ENCODE results near the gene RNF223. TPM values are rescaled to one million over a fixed set of nuclear protein-coding genes. Genes with fewer than 3 reads are reported as not detected.
"Not testable (repeated sequence)": the region's sequence is repeated elsewhere in the genome, so short reads cannot be mapped to it uniquely, and the experiment has no call there.

RNF223 gene
- total RNA-seq, 1 donor from 2014 or later: not detected

- intact Hi-C loops (cut with micrococcal nuclease): no loop called here
- no peaks in the 10 kb centered on the region for H3K9me3 ChIP-seq (replicated peaks)
- H3K27me3 ChIP-seq (ENCODE audit: low read depth): peaks cover 66% of the 10 kb centered on the region
- no peak overlapping the region for H3K27ac ChIP-seq (replicated peaks)
- peaks cover 27% of the 10 kb centered on the region for H3K4me1 ChIP-seq
- no peak for TF ChIP-seq CTCF (IDR thresholded peaks at IDR 0.05; ENCODE audit: borderline replicate concordance)
- DNase-seq: no peak
- H3K36me3 ChIP-seq: peaks cover 9% of the 10 kb centered on the region
- H3K4me3 ChIP-seq: peak overlapping the region; percentile 72
Observed at GRCh38 chr1:1058088-1058905, 15.8 kb downstream of the RNF223 start.

- peaks cover 61% of the 10 kb centered on the region for H3K27me3 ChIP-seq (ENCODE audit: low read depth)
- DNase-seq; H3K9me3 ChIP-seq (replicated peaks); intact Hi-C loops (cut with micrococcal nuclease); H3K4me3 ChIP-seq; H3K27ac ChIP-seq (replicated peaks); H3K36me3 ChIP-seq: not testable (repeated sequence)
- peaks cover 26% of the 10 kb centered on the region for H3K4me1 ChIP-seq
Observed at GRCh38 chr1:1057769-1058087, 16.4 kb downstream of the RNF223 start.

DNA sequence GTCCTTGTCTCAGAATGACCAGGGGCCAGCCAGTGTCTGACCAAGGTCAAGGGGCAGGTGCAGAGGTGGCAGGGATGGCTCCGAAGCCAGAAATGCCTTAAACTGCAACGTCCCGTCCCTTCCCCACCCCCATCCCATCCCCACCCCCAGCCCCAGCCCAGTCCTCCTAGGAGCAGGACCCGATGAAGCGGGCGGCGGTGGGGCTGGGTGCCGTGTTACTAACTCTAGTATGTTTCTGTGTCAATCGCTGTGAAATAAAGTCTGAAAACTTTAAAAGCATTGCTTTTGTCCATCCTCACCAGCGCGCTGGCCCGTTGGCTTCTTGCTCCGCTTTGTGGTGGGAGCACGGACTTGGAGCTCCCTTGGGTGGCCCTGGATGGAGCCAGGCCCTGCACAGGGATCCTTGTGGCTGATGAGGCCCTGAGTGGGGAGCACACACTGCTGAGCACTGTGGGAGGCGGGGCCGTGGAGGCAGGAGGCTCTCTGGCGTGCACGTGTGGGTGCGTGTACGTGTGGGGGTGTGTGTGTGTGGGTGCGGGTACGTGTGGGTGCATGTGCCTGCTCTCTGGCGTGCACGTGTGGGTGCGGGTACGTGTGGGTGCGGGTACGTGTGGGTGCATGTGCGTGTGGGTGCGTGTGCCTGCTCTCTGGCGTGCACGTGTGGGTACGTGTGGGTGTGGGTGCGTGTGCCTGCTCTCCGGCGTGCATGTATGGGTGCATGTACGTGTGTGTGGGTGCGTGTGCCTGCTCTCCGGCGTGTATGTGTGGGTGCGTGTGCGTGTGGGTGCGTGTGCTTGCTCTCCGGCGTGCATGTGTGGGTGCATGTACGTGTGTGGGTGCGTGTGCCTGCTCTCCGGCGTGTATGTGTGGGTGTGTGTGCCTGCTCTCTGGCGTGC is 18.0 kb downstream of the RNF223 start:
- H3K27ac ChIP-seq (replicated peaks): no peak overlapping the region
- no peak overlapping the region for H3K4me3 ChIP-seq
- no peaks in the 10 kb centered on the region for H3K9me3 ChIP-seq (replicated peaks)
- intact Hi-C loops (cut with micrococcal nuclease): no loop called here
- peaks cover 46% of the 10 kb centered on the region for H3K27me3 ChIP-seq (ENCODE audit: low read depth)
- no peak for DNase-seq
- H3K36me3 ChIP-seq: peaks cover 21% of the 10 kb centered on the region
- peaks cover 20% of the 10 kb centered on the region for H3K4me1 ChIP-seq
- TF ChIP-seq CTCF (IDR thresholded peaks at IDR 0.05; ENCODE audit: borderline replicate concordance): no peak

GRCh38 chr1:1054971-1055370 is 19.1 kb downstream of the RNF223 start:
- H3K27me3 ChIP-seq (ENCODE audit: low read depth): peaks cover 35% of the 10 kb centered on the region
- no peak overlapping the region for H3K27ac ChIP-seq (replicated peaks)
- H3K36me3 ChIP-seq: peaks cover 29% of the 10 kb centered on the region
- peaks cover 23% of the 10 kb centered on the region for H3K4me1 ChIP-seq
- no peaks in the 10 kb centered on the region for H3K9me3 ChIP-seq (replicated peaks)
- DNase-seq: no peak
- H3K4me3 ChIP-seq: no peak overlapping the region
- no peak for TF ChIP-seq CTCF (IDR thresholded peaks at IDR 0.05; ENCODE audit: borderline replicate concordance)
- intact Hi-C loops (cut with micrococcal nuclease): no loop called here

DNA sequence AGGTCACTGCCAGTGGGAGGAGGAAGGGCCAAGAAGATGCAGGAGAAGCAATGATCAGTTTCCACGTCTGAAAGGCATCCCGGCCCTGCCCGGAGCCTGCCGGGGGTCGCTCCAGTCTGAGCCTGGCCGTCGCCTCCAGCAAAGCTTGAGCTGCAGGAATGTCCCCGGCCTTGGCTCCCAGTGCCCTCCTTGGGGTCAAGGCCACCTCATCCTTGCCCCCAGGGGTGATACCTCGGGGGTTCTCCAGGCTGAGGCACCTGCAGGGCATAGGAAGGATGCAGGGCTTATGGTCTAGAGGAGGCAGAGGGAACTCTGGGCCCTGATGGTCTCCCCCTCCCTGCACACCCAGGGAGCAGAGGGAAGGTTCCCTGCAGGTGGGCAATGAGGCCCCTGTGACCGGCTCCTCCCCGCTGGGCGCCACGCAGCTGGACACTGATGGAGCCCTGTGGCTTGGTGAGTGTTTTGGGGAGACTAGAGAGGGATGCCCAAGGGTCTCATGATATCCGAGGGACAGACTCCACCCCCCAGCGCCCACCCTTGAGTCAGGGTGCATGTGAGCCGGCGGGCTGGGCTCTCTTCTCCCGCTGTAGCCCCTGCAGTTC is 19.9 kb downstream of the RNF223 start:
- no peak for DNase-seq
- H3K9me3 ChIP-seq (replicated peaks): no peaks in the 10 kb centered on the region
- H3K27me3 ChIP-seq (ENCODE audit: low read depth): peaks cover 27% of the 10 kb centered on the region
- intact Hi-C loops (cut with micrococcal nuclease): no loop called here
- no peak overlapping the region for H3K27ac ChIP-seq (replicated peaks)
- H3K4me1 ChIP-seq: peaks cover 15% of the 10 kb centered on the region
- H3K36me3 ChIP-seq: peaks cover 29% of the 10 kb centered on the region
- no peak overlapping the region for H3K4me3 ChIP-seq
- TF ChIP-seq CTCF (IDR thresholded peaks at IDR 0.05; ENCODE audit: borderline replicate concordance): no peak
